ENCODE results near the gene BANK1.

DNA sequence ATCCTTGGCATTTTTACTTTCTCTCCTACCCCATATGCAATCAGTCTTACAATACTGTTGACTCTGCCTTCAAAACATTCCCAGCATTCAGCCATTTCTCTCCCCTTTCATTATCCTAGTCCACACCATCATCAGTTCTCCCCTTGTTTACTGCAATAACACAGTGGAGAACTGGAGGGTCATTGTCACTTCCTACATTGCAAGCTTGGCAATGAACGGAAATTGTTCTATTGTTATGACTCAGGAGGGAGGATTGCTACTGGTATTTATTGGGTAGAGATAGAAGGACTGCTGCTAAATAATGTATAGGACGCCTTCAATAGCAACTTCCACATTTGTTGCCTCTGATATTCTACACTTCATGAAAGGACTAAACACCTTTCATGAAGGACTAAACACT, 231.8 kb downstream of the BANK1 start:
- TF ChIP-seq, protein P1, sequence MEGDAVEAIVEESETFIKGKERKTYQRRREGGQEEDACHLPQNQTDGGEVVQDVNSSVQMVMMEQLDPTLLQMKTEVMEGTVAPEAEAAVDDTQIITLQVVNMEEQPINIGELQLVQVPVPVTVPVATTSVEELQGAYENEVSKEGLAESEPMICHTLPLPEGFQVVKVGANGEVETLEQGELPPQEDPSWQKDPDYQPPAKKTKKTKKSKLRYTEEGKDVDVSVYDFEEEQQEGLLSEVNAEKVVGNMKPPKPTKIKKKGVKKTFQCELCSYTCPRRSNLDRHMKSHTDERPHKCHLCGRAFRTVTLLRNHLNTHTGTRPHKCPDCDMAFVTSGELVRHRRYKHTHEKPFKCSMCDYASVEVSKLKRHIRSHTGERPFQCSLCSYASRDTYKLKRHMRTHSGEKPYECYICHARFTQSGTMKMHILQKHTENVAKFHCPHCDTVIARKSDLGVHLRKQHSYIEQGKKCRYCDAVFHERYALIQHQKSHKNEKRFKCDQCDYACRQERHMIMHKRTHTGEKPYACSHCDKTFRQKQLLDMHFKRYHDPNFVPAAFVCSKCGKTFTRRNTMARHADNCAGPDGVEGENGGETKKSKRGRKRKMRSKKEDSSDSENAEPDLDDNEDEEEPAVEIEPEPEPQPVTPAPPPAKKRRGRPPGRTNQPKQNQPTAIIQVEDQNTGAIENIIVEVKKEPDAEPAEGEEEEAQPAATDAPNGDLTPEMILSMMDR (conservative IDR thresholded peaks at IDR 0.05) = no peak
- TF ChIP-seq EZH2 (IDR thresholded peaks at IDR 0.05; ENCODE audit: low read depth) = no peak

All from PC-9 (cell line).